Measurements from ENCODE around the gene RABEP2.

The RABEP2 gene

GRCh38 chr16:28964496-28964895 lies 39.5 kb upstream of the RABEP2 start:
- no peaks in the 10 kb centered on the region for H3K4me1 ChIP-seq
- H3K9me3 ChIP-seq, result no peaks in the 10 kb centered on the region
- H3K4me3 ChIP-seq, result no peak overlapping the region
- intact Hi-C loops (cut with DNase I; ENCODE audit: low total_unique reads), result no loop called here
- no peak overlapping the region for H3K27ac ChIP-seq
- H3K36me3 ChIP-seq, result peaks cover 25 to 61% (median 48%) of the 10 kb centered on the region in 3 donors
- no peak for TF ChIP-seq CTCF (IDR thresholded peaks at IDR 0.05)
- H3K27me3 ChIP-seq, result no peaks in the 10 kb centered on the region
- DNase-seq, result no peak

GRCh38 chr16:28964072-28964471 lies 39.0 kb upstream of the RABEP2 start:
- Histone ChIP-seq H3K4me3 (no peak overlapping the region), H3K9me3 (no peaks in the 10 kb centered on the region), H3K27me3 (no peaks in the 10 kb centered on the region), H3K36me3 (peaks cover 30 to 65% (median 52%) of the 10 kb centered on the region in 3 donors), H3K27ac (no peak overlapping the region), H3K4me1 (no peaks in the 10 kb centered on the region)
- DNase-seq, result no peak
- intact Hi-C loops (cut with DNase I; ENCODE audit: low total_unique reads), result no loop called here
- TF ChIP-seq CTCF (IDR thresholded peaks at IDR 0.05), result no peak

- H3K4me3 ChIP-seq, result no peak overlapping the region
- DNase-seq, result no peak
- no peaks in the 10 kb centered on the region for H3K4me1 ChIP-seq
- peaks cover 65 to 94% (median 70%) of the 10 kb centered on the region in 3 donors for H3K36me3 ChIP-seq
- H3K27ac ChIP-seq, result no peak overlapping the region
- intact Hi-C loops (cut with DNase I; ENCODE audit: low total_unique reads), result no loop called here
- H3K27me3 ChIP-seq, result no peaks in the 10 kb centered on the region
- H3K9me3 ChIP-seq, result no peaks in the 10 kb centered on the region
- no peak for TF ChIP-seq CTCF (IDR thresholded peaks at IDR 0.05)
Measured at GRCh38 chr16:28958836-28959235, 33.8 kb upstream of the RABEP2 start.

DNA sequence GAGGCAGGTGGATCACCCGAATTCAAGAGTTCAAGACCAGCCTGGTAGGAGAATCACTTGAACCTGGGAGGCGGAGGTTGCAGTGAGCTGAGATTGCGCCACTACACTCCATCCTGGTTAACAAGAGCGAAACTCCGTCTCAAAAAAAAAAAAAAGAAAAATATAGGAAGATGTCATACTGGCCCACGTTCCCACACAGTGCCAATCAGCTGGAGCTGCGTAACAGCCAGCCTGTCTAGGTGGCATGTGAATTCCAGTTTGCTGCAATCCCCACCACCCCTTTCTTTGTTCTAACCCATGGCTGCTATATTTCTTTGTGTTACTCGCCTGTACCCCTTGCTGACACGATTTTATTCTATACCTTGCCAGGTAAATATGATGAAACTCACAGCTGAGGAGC lies 33.2 kb upstream of the RABEP2 start:
- Histone ChIP-seq H3K36me3 (peaks cover 65 to 94% (median 70%) of the 10 kb centered on the region in 3 donors), H3K9me3 (no peaks in the 10 kb centered on the region), H3K4me3 (no peak overlapping the region), H3K4me1 (peaks cover 0 to 4% (median 0%) of the 10 kb centered on the region in 4 donors), H3K27me3 (no peaks in the 10 kb centered on the region), H3K27ac (no peak overlapping the region)
- intact Hi-C loops (cut with DNase I; ENCODE audit: low total_unique reads), result no loop called here
- no peak for DNase-seq
- TF ChIP-seq CTCF (IDR thresholded peaks at IDR 0.05), result no peak

DNA sequence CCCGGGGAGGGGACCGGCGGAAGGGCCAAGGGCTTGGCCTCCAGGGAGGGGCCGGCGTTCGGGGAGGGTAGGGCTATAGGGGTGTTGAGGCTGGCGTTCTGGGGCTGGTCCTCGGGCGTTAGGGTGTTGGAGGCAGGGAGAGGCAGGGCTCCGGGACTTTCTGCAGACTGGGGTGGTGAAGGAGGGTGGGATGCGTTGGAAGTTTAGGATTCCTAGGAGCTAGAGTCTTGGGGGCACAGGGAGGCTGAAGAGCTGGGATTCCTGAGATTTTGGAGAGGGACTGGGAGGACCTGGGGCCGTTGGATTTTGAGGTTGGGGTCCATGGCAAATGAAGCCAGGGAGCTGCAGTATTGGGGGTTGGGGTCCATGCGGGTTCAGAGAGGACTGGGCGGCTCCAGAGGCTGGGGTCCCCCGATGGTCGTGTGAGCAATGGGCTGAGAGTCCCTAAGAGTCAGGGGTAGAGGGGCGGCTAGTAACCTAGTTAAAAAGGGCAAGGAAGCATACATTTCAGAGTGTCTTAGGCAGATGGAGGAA lies 26.4 kb upstream of the RABEP2 start:
- no peaks in the 10 kb centered on the region for H3K27me3 ChIP-seq
- peak overlapping the region; percentile 87 to 90 for H3K27ac ChIP-seq
- DNase-seq, result peak in 1 of 2 donors; percentile 70

More for the DNA sequence above, 26.4 kb upstream of the RABEP2 start:
- peaks cover 35 to 43% (median 36%) of the 10 kb centered on the region in 3 donors for H3K36me3 ChIP-seq
- no peak for TF ChIP-seq CTCF (IDR thresholded peaks at IDR 0.05)
- H3K4me3 ChIP-seq, result peak overlapping the region; percentile 78 to 92
- intact Hi-C loops (cut with DNase I; ENCODE audit: low total_unique reads), result no loop called here
- H3K9me3 ChIP-seq, result no peaks in the 10 kb centered on the region
- peaks cover 0 to 26% (median 14%) of the 10 kb centered on the region in 4 donors for H3K4me1 ChIP-seq
